Endometrial microvascular endothelial cells (primary cell): ENCODE measurements around the gene TMPRSS5. TPM values are rescaled to one million over a fixed set of nuclear protein-coding genes. Genes with fewer than 3 reads are reported as not detected.
"Not testable (repeated sequence)": the region's sequence is repeated elsewhere in the genome, so short reads cannot be mapped to it uniquely, and the experiment has no call there.

Experiments used
- in situ Hi-C: cut with HindIII; loops from 2 replicates; pipeline ENCODE4 v1.10.0; 2017; ENCODE audit warnings: low sequenced_read_pairs, low pct_unique_long_range_greater_than_20kb; ENCODE audit errors: inconsistent ontology term
- total RNA-seq: library from RNA; depleted of rRNA; stranded (reverse); fragments of >200 nt; gene quantifications from one replicate; pipeline ENCODE4 v1.2.3, GENCODE V29; 2015; ENCODE audit errors: inconsistent ontology term

Gene TMPRSS5
- not detected for total RNA-seq

DNA sequence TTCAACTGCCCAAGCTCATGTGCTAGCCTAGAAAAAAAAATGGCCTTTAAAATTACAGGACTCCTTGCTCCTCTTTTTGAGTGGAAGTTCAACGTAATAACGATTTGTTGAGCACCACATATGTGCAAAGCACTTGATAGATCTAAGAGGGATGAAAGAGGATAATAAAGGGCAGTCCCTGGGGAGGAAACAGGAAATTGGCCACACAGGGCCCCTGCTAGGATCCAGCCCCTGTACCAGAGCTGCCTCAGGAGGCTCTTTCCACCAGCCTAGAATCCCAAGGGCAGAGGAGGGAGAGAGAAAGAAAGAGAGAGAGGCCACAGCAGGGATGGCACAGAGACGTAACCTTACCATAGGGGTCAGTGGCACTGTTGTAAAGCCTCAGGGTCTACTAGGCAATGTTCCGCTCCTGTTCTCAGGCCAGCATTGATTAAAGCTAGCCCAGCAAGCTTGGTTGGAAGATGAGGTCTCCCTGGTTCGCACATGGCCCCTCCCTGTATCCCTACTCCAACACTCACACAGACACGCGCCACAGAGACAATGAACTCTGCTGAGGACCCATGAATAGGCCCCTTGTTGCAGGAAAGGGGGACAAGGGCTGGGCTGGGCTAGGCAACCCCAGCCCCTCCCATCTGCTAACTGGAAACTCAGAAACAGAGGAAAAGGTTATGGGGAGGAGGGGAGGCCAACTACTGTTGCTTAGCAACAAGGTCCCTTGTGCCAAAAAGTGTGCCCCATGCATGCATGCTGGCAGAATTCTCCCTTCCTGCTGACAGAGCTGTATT, at the start of gene TMPRSS5:
TSS of gene TMPRSS5 (minus strand) at position 438 of the 785 bp plus-strand sequence. CDS start at position 354, 84 bp downstream.
- in situ Hi-C loops = no loop called here

DNA sequence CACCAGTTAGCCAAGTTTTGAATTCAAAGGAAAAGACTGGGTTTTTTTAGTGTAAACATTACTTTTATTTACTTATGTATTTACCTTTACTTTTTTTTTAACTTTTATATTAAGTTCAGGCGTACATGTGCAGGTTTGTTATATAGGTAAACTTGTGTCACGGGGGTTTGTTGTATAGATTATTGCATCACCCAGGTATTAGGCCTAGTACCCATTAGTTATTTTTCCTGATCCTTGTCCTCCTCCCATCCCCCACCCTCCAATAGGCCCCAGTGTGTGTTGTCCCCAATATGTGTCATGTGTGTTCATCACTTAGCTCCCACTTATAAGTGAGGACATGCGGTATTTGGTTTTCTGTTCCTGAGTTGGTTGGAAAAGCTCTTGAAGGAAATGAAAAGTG, 46.8 kb upstream of the TMPRSS5 start:
- in situ Hi-C loops = no loop called here

DNA sequence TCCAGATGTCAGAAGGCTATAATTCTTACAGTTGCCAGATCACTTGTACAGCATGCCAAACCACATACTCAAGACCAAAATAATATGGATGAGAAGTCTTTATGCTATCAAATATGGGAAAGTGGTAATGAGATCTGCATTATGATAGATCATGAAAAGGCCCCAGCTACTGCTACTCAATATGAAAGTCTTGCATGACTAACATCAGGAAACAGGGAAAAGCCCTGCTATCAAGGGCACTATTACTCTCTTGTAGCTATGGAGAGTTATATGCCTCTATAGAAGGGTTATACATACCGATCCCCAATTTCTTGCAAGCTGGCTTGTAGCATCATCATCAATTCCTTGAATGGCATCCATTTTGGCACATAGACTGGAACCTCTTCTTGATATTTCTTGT, 30.2 kb upstream of the TMPRSS5 start:
- in situ Hi-C loops = no loop called here

DNA sequence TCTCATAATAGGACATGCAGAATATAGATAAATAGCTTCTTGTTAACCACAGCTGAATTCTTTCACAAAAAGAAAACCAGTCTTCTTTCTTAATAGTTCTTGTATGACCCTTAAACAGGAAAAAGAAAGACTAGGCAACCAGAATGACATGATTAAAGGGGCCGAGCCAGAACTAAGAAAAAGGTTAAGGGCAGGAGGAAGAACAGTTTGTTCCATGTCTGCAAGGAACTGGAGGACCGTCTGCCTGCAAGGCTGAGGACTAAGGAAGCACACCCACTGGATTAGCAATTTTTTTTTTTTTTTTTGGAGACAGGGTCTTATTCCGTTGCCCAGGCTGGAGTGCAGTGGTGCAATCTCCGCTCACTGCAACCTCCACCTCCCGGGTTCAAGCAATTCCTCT, 26.0 kb upstream of the TMPRSS5 start:
- in situ Hi-C loops = no loop called here

DNA sequence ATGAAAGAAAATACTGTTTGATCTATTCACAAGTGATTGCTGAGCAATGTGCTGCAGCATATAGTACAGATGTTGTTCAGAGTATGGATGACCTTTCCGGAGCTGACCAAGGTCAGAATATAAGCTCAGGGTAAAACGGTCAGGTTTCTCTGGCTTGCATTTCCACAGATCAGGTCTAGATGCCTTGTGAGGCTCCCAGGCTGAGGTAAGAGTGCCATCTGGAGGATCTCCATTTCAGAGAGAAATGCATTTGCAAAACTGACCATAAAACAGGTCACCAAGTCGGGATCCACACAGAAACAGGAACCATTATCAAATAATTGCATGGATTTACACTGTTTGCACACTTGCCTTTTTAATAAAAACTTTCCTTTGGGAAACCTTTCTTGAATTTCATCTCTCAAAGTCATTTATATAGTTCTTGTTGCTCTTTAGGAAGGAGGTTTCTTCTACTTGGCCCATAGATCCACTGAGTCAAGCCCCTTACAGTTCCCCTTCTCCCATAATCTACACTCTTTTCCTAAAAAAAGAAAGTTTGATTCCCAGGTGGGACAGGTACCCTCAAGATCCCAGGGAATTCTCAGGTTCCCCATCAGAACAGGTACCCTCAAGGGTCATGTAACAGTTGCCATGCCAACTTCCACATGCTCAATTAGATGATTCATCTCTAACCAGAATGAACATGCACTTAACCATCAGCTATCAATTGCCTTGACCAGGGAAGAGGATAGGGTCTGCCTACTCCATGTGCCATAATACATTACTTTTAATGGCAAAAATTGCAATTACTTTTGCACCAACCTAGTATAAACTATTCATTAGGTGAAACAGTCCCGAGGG, 25.0 kb upstream of the TMPRSS5 start:
- in situ Hi-C loops = no loop called here

DNA sequence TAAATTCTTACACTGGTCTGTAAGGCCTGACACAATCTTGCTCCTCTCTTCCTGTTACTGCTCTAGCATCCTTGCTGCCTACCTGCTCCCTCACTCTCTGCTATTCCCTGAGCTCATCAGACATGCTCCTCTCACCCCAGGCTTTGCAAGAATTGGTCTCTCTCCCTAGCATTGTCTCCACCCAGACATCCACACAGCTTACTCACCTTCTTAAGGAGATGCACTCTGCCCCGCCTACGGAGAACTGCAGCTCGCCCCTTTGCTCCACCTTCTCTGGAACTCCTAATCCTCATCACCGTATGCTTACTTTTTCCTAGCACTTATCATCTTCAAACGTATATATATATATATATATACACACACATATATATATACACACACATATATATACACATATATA, 23.3 kb upstream of the TMPRSS5 start:
- in situ Hi-C loops = no loop called here

DNA sequence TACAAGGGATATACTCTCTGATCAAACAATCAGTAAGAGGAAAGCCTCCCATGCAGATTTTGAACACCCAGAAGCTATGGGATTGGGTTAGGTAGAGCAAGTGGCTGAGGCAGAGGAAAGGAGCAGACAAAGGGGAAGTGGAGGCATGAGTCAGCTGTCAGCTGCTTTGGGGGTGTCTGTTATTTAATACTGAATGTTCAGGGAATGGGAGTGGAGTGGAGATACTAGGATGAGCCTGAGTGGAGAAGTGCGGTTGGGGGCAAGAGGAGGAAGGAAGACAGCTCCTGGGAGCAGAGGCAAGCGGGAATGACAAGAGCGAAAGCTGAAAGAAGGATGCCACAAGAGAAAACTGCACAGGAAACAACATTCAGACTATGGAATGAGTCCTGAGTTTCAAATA, 22.7 kb upstream of the TMPRSS5 start:
- in situ Hi-C loops = no loop called here

DNA sequence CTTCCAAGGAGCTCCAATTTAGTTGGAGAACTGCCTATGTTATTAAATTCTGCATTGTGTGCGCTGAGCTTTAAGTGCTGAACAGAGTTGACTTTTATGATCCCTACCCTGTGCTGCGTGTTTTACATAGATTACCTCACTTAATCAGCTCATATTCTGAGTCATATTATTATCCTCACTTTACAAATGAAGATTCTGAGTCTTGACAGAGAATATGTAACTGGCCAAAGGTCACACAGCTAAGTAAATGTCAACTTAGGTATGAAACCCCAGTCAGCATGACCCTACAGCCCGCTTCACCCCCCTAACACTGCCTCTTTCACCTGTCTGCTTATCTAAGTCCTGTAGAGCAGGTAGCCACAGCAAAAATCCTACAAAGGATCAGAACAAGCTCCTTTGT, 19.8 kb upstream of the TMPRSS5 start:
- in situ Hi-C loops = no loop called here

DNA sequence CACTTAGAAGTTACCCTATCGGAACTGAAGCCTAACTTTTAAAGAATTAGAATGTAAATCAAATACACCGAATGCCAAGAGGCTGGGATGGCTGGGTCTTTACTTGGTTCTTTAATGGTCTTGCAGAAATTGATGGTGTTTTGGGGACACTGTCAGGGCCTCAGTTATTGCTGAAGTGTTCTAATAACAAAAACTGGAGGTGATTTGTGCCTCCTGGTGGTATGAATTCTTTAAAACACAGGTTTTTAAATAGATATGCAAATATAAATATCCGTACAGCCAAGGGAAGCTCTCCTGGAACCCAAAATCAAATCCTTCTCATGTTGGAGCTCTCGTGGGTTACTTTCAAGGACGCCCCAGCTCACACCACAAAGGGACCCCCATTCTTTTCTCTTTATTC, 19.3 kb upstream of the TMPRSS5 start:
- in situ Hi-C loops = no loop called here

DNA sequence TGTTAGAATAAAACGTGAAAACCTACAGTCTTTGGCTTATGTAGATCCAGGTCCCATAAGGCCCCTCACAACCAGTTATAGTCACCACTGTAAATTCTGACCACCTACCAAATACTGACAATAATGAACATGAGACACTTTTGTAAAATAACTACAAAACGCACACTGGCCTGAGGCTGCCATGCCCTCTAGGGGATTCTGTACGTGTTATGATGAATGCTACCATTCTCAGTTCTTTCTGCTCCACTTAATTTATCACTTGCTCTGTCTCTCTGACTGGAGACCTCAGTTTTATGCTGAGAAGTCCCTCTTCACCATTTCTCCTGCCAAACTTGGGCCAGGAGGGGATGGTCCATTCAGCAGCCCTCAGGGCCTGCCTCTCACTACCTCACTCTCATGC, 18.7 kb upstream of the TMPRSS5 start:
- in situ Hi-C loops = no loop called here

DNA sequence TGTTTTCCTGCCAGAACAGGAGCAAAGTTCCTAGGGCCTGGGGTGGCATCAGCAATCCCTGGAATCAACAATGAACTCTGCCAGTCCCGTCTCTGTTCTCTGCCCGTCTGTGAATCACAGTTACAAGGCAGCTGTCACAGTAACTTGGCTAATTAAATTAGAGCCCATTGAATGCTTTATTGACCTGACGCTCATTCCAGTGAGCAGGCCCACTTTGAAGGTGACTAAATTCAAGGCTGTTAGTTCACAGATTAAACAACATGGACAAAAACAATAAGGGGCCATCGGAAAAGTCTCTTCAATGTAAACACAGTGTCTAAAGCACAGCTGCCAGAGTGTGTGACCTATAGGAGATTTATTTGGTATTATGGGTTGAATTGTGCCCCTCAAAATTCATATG, 17.7 kb upstream of the TMPRSS5 start:
- in situ Hi-C loops = no loop called here

DNA sequence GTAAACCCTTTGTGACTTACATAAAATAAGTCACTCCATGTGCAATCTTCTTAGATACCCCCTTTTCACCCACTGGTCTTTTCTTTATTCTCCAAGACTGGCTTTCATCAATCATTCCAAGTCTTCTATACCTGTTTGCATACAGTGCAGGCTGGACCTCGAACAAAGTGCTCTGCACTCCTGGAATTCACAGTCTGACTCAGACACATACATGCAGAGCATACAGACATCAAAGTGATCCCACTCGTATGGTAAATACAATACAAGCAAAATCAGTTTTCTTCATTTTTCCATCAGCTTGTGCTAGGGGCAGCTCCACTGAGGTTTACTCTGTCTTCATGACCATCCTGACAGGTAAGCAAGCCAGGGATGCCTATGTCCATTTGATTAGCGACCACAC, 16.8 kb upstream of the TMPRSS5 start:
- in situ Hi-C loops = no loop called here

DNA sequence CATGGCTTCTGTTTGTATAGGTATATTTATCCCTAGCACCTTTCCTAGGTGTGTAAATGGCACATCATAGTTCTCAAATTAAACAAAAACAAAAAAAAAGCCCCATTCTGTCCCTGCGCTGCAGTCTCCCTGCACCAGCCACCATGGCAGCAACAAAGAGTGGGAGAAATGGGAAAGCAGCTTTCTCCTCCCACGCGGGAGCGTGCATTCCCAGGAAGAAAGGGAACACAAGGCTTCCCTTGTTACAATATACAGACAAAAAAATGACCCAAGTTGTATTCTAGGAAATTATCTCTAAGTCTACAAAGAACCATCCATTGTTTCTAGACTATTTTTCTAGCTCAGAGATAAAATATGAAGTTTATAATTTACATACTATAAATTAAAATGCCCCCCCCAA, 16.1 kb upstream of the TMPRSS5 start:
- in situ Hi-C loops = no loop called here

DNA sequence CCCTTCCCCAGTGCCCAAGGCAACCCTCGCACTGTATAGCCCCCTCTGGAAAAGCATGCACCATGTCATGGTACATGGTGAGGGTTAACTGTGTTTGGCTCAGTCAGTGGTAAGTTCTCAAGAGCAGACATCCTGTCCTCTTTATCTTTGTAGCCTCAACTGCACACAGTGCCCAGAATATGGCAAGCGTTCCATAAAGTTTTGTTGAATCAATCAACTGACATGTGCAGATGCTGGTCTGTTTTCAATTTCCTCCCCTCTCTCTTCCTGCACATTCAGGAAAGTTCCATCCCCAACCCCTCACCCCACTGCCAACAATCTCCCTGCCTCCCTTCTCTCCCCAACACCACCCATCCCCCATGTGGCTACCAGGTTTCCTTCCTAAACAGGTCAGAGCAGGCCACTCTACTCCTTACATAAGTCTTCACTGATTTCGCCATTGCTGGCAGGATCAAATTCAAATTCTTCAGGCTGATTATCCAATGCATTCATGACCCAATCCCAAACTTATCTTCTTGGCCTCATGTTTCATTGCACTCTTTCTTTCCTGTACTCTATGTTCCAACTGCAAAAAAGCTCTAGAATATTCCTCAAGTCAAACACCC, 15.5 kb upstream of the TMPRSS5 start:
- in situ Hi-C loops = no loop called here

DNA sequence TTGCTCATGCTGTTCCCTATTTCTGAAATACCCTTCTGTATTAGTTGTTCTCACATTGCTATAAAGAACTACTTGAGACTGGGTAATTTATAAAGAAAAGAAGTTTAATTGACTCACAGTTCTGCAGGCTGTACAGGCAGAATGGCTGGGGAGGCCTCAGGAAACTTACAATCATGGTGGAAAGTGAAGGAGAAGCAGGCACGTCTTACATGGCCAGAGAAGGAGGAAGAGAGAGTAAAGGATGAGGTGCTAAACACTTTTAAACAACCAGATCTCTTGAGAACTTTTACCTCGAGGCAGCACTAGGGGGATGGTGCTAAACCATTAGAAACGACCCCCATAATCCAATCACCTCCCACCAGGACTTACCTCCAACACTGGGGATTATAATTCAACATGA, 14.4 kb upstream of the TMPRSS5 start:
- in situ Hi-C loops = not testable (repeated sequence)

DNA sequence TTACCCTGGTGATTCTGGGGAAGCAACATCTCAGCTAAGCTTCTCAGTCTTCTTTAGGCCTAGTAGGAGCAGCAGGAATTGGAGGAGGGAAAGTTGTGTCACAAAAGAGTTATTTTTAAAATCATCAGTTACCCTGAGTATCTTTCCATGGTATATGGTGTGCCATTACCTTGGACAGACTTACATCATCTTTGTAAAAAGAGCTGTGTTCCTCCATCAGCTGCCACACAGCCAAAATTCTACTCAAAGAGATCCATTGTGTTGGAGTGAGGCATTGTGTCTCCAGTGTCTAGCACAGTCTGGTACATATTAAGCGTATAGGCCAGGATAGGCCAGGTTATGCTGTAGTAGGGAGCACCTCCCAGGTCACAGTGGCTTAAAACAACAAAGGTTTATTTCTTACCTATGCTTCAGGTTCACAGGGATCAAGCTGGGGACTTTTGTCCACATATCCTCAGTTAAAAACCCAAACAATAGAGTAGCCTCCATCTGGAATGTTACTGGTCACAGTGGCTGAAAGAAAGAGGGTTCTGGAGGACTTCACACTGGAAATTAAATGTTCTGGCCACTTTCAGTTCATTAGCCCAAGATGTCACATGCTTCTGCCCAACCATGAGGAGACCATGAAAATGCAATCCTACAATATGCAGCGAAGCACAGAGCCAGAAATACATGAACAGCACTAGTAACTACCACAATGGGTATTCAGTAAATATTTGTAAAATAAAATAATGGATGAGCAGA, 9.9 kb upstream of the TMPRSS5 start:
- in situ Hi-C loops = no loop called here

DNA sequence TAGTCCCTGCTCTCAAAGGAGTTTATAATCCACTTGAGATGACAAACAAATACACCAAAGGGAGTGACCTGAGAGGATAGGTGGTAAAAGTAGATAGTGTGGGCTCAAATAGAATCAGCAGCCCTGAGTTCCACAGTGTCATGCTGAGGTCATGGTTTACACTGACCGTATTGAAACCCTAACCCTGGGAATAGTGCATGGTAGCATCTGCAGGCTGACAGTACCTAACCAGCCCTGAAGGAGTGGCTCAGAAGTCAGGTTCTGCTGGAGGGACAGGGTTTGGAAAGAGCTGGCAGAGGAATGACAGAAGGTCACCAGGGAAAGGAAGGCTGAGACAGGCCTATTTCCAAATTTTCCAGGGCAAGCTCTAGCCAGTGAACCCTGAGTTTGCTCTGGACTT, 9.2 kb upstream of the TMPRSS5 start:
- in situ Hi-C loops = no loop called here

DNA sequence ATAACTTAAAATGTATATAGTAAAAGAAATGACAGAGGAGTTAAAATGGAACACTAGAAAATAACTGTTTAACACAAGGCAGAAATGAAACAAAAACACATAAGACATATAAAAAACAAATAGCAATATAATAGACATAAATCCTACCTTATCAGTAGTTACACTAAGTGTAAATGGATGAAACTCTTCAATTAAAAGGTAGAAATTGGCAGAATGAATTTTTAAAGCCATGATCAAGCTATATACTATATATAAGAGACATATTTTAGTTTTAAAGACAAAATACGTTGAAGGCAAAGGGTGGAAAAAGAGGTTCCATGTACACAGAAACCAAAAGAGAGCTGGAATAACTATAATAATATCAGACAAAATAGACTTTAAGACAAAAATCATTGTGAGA, 4.9 kb upstream of the TMPRSS5 start:
- in situ Hi-C loops = no loop called here

DNA sequence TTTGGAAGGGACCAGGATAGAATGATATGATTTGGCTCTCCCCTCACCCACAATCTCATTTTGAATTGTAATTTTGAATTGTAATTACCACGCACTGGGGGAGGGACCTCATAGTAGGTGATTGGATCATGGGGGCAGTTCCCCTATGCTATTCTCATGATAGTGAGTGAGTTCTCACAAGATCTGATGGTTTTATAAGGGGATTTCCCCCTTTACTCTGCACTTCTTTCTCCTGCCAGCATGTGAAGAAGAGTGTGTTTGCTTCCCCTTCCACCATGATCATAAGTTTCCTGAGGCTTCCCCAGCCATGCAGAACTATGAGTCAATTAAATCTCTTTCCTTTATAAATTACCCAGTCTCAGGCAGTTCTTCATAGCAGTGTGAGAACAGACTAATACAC, 2.6 kb downstream of the TMPRSS5 start:
- in situ Hi-C loops = not testable (repeated sequence)
